ENCODE data around the gene CNN2.
A peak's percentile ranks its signal among the peaks of the same experiment; 100 is the strongest.

The CNN2 gene

GRCh38 chr19:1025960-1026782, at the start of gene CNN2:
TSS of gene CNN2 (plus strand) at chr19:1026608. CDS start at chr19:1026662, 54 bp downstream.
- H3K4me3 ChIP-seq (ENCODE audit: low read depth, low read length) = peak within 1 kb of the TSS; percentile 69
- no peak for DNase-seq (ENCODE audit: low read depth)
- TF ChIP-seq CTCF (IDR thresholded peaks at IDR 0.05; ENCODE audit: control insufficient read depth, extremely low read depth, insufficient read depth) = no peak

DNA sequence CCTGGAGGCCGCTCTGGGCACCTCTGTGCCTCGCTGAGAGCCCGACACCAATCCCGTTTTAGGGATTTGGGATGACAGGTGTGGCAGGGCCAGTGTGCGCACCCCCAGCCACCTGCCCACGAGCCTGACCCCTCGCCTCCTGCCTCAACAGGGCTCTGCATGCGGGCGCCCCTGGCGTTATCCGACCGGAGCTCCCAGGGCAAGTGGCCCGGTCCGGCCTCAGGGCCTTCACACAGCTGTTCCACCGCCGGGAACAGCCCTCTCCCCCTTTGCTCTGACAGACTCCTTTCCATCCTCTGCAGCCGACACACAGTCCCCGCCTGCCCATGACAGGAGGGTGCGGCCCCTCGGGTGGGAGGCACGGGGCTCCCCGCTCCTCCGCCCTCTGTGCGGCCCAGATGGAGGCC, 49.3 kb upstream of the CNN2 start:
- H3K4me3 ChIP-seq (ENCODE audit: low read depth, low read length) = no peak overlapping the region
- DNase-seq (ENCODE audit: low read depth) = no peak
- no peak for TF ChIP-seq CTCF (IDR thresholded peaks at IDR 0.05; ENCODE audit: control insufficient read depth, extremely low read depth, insufficient read depth)

DNA sequence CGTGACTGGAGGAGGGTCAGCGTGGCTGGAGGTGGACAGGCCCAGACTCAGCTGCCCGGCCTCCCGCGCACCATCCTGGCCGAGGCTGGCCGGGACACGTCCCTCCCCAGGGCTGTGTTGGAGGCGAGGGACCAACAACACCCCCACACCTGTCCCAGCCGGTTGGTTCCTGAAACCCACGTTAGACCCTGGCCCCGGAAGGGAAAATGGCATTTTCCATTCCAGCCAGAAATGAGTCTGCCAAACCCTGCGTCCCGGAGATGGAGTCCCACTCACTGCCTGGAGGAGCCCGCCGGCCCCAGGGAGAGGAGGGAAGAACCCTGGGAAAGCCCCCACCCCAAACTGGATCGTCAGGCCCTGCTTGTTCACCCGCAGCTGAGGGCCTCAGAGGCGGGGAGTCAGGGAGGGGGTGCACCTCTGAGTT, 47.1 kb upstream of the CNN2 start:
- TF ChIP-seq CTCF (IDR thresholded peaks at IDR 0.05; ENCODE audit: control insufficient read depth, extremely low read depth, insufficient read depth) = no peak

GRCh38 chr19:980133-980998, 46.0 kb upstream of the CNN2 start:
- DNase-seq (ENCODE audit: low read depth) = no peak
- no peak overlapping the region for H3K4me3 ChIP-seq (ENCODE audit: low read depth, low read length)
- TF ChIP-seq CTCF (IDR thresholded peaks at IDR 0.05; ENCODE audit: control insufficient read depth, extremely low read depth, insufficient read depth) = no peak

More for the DNA sequence above, 47.1 kb upstream of the CNN2 start:
- no peak overlapping the region for H3K4me3 ChIP-seq (ENCODE audit: low read depth, low read length)
- DNase-seq (ENCODE audit: low read depth) = no peak

- peak; percentile 96 for TF ChIP-seq CTCF (IDR thresholded peaks at IDR 0.05; ENCODE audit: control insufficient read depth, extremely low read depth, insufficient read depth)
- H3K4me3 ChIP-seq (ENCODE audit: low read depth, low read length) = peak overlapping the region; percentile 38
- no peak for DNase-seq (ENCODE audit: low read depth)
Measured at GRCh38 chr19:982567-983170, 43.7 kb upstream of the CNN2 start.

- DNase-seq (ENCODE audit: low read depth) = peak; percentile 50
- H3K4me3 ChIP-seq (ENCODE audit: low read depth, low read length) = peak within 1 kb of the TSS; percentile 98
- no peak for TF ChIP-seq CTCF (IDR thresholded peaks at IDR 0.05; ENCODE audit: control insufficient read depth, extremely low read depth, insufficient read depth)
Measured at GRCh38 chr19:984165-984967, 42.0 kb upstream of the CNN2 start, which contains the start of gene WDR18. TSS of gene WDR18 (plus strand) at chr19:984345. CDS start at chr19:984354, 9 bp downstream.
